GM12878 (cell line): ENCODE results near the gene MAP3K7CL.

Experiments
- EP300 ChIP-seq, 2 experiments: fragments of 150-350 bp in 1 of 2; IDR thresholded peaks; 2 replicates each; pipeline ENCODE4 v1.6.1; 2011 to 2012; ENCODE audit warnings: low read depth in 2 of 2, low read length in 2 of 2, borderline replicate concordance in 1 of 2, improper control_type of control experiment in 1 of 2, inconsistent platforms in 1 of 2; ENCODE audit not compliant: control insufficient read depth in 1 of 2
- SRF ChIP-seq, 2 experiments: IDR thresholded peaks; 2 replicates each; pipeline ENCODE4 v1.6.1; 2011; ENCODE audit warnings: low read depth in 2 of 2, low read length in 2 of 2, mild to moderate bottlenecking in 1 of 2, moderate library complexity in 1 of 2
- YY1 ChIP-seq: IDR thresholded peaks from 2 replicates; pipeline ENCODE4 v1.6.1; 2011; ENCODE audit warnings: low read depth, mild to moderate bottlenecking, low read length
- TF ChIP-seq, protein P1 (sequence below), 3 experiments: IDR thresholded peaks in 2 of 3; conservative IDR thresholded peaks in 1 of 3; 2 replicates each; pipeline ENCODE4 v1.5.1; 2011; ENCODE audit warnings: low read depth in 3 of 3, low read length in 3 of 3, mild to moderate bottlenecking in 3 of 3, control low read depth in 2 of 3, moderate library complexity in 2 of 3, inconsistent platforms in 1 of 3, mixed read lengths in 1 of 3; ENCODE audit not compliant: control insufficient read depth in 2 of 3, insufficient read depth in 1 of 3; ENCODE audit errors: extremely low read depth in 1 of 3
- TF ChIP-seq, protein P2 (sequence below): fragments of 450-650 bp; IDR thresholded peaks from 2 replicates; pipeline ENCODE4 v1.6.1; 2017; ENCODE audit warnings: mild to moderate bottlenecking
- TF ChIP-seq, protein P3 (sequence below): fragments of 450-650 bp; IDR thresholded peaks from 2 replicates; pipeline ENCODE4 v1.6.1; 2017; ENCODE audit warnings: mild to moderate bottlenecking, low read depth, inconsistent platforms; ENCODE audit not compliant: poor library complexity, severe bottlenecking

DNA sequence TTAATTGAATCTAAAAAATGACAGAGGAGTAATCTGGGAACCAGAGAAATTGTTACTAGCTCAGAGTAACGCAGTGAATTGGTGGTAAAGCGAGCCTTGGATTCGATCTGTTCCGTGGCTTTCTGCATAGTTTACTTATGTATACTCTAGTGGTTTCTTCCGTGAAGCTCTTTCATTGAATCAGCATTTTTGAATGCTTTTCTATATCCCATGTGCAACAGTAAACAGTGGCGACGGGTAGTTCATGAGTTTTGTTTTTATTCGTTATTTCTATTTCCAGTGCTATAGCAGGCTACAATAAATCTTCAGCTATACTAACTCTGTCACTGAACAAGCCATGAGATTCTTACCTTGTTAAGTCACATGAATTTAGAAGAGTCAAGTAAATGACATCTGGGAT is 14.5 kb upstream of the MAP3K7CL start:
- TF ChIP-seq, protein P1, sequence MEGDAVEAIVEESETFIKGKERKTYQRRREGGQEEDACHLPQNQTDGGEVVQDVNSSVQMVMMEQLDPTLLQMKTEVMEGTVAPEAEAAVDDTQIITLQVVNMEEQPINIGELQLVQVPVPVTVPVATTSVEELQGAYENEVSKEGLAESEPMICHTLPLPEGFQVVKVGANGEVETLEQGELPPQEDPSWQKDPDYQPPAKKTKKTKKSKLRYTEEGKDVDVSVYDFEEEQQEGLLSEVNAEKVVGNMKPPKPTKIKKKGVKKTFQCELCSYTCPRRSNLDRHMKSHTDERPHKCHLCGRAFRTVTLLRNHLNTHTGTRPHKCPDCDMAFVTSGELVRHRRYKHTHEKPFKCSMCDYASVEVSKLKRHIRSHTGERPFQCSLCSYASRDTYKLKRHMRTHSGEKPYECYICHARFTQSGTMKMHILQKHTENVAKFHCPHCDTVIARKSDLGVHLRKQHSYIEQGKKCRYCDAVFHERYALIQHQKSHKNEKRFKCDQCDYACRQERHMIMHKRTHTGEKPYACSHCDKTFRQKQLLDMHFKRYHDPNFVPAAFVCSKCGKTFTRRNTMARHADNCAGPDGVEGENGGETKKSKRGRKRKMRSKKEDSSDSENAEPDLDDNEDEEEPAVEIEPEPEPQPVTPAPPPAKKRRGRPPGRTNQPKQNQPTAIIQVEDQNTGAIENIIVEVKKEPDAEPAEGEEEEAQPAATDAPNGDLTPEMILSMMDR (IDR thresholded peaks at IDR 0.05 in 2 of 3, conservative IDR thresholded peaks at IDR 0.05 in 1 of 3; ENCODE audit: control insufficient read depth in 2 of 3, extremely low read depth in 1 of 3, insufficient read depth in 1 of 3, low read depth in 3 of 3, low read length in 3 of 3), result no peak
- no peak for TF ChIP-seq SRF (IDR thresholded peaks at IDR 0.05; ENCODE audit: low read depth in 2 of 2, low read length in 2 of 2)
- no peak for TF ChIP-seq EP300 (IDR thresholded peaks at IDR 0.05; ENCODE audit: borderline replicate concordance in 1 of 2, control insufficient read depth in 1 of 2, low read depth in 2 of 2, low read length in 2 of 2)
- TF ChIP-seq, protein P2, sequence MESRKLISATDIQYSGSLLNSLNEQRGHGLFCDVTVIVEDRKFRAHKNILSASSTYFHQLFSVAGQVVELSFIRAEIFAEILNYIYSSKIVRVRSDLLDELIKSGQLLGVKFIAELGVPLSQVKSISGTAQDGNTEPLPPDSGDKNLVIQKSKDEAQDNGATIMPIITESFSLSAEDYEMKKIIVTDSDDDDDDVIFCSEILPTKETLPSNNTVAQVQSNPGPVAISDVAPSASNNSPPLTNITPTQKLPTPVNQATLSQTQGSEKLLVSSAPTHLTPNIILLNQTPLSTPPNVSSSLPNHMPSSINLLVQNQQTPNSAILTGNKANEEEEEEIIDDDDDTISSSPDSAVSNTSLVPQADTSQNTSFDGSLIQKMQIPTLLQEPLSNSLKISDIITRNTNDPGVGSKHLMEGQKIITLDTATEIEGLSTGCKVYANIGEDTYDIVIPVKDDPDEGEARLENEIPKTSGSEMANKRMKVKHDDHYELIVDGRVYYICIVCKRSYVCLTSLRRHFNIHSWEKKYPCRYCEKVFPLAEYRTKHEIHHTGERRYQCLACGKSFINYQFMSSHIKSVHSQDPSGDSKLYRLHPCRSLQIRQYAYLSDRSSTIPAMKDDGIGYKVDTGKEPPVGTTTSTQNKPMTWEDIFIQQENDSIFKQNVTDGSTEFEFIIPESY, result no peak
- no peak for TF ChIP-seq YY1
- TF ChIP-seq, protein P3, sequence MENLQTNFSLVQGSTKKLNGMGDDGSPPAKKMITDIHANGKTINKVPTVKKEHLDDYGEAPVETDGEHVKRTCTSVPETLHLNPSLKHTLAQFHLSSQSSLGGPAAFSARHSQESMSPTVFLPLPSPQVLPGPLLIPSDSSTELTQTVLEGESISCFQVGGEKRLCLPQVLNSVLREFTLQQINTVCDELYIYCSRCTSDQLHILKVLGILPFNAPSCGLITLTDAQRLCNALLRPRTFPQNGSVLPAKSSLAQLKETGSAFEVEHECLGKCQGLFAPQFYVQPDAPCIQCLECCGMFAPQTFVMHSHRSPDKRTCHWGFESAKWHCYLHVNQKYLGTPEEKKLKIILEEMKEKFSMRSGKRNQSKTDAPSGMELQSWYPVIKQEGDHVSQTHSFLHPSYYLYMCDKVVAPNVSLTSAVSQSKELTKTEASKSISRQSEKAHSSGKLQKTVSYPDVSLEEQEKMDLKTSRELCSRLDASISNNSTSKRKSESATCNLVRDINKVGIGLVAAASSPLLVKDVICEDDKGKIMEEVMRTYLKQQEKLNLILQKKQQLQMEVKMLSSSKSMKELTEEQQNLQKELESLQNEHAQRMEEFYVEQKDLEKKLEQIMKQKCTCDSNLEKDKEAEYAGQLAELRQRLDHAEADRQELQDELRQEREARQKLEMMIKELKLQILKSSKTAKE, result no peak
